ENCODE data around the gene HCRT. TPM values are rescaled to one million over a fixed set of nuclear protein-coding genes. Genes with fewer than 3 reads are reported as not detected.
A peak's percentile ranks its signal among the peaks of the same experiment; 100 is the strongest.

The HCRT gene
- total and polyA plus RNA-seq, 2 of the 4 experiments (the other 2 are of a cell fraction): not detected

DNA sequence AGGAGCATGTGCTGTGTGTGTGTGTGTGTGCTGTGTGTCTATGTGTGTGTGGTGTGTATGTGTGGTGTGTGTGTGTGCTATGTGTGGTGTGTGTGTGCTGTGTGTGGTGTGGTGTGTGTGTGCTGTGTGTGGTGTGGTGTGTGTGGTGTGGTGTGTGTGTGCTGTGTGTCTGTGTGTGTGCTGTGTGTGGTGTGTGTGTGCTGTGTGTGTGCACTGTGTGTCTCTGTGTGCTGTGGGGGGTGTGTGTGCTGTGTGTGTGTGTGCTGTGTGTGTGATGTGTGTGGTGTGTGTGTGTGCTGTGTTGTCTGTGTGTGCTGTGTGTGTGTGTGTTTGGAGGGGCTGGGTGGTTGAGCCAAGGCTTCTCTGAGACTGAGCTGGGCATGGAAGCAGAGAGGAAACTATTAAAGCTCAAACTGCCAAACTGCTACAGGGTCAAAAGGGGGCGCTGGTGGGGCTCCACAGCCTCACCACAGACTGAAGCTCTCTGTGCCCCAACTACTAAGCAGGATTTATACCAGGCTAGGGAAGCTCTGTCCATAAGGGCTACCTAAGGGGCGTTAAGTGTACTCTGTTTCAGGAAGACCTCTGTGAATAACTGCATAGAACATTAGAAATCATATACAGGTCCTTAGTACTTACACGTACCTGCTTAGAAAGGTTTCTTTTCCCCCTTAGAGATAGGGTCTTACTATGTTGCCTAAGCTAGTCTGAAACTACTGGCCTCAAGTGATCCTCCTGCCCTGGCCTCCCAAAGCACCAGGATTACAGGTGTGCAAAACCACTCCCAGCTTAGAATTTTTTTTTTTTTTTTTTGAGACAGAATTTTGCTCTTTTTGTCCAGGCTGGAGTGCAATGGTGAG, 36.9 kb upstream of the HCRT start:
- Histone ChIP-seq H4K8ac (ENCODE audit: low read depth in 2 of 2, low read length in 2 of 2) (peak overlapping the region in 1 of 2 experiments; percentile 47; a peak in 1 of 4 replicates), H3K9me1 (ENCODE audit: insufficient read depth, low read length) (no peaks in the 10 kb centered on the region), H3K79me1 (ENCODE audit: low read depth in 1 of 2, low read length in 2 of 2) (peaks cover 17 to 34% of the 10 kb centered on the region in 2 experiments), H2AFZ (replicated peaks; ENCODE audit: low read length, poor library complexity) (peak overlapping the region; percentile 21), H4K91ac (ENCODE audit: insufficient read depth, low read depth, low read length) (no peak overlapping the region; the same call in 1 of the 2 replicates), H3K36me3 (ENCODE audit: control insufficient read depth, insufficient read depth, low read length) (peaks cover 37% of the 10 kb centered on the region), H2AK5ac (ENCODE audit: low read depth, low read length) (peak overlapping the region; percentile 66; the same call in 1 of the 2 replicates), H3K27me3 (ENCODE audit: control insufficient read depth, insufficient read depth, low read length) (no peaks in the 10 kb centered on the region), H2AK9ac (replicated peaks; ENCODE audit: low read depth, low read length, poor library complexity) (peak overlapping the region; percentile 55), H3K4me1 (ENCODE audit: control insufficient read depth, insufficient read depth, low read length) (no peaks in the 10 kb centered on the region), H3K56ac (ENCODE audit: extremely low read depth, insufficient read depth, low read length) (no peak overlapping the region), H3K27ac (ENCODE audit: insufficient read depth, low read length) (no peak overlapping the region), H4K20me1 (ENCODE audit: insufficient read depth, low read length) (peaks cover 7% of the 10 kb centered on the region; the same call in 1 of the 2 replicates), H3K4ac (ENCODE audit: low read depth, low read length) (peak overlapping the region; percentile 64), H3K23ac (ENCODE audit: low read depth, low read length) (no peak overlapping the region), H3K9ac (ENCODE audit: low read depth, low read length) (no peak overlapping the region), H3K14ac (replicated peaks; ENCODE audit: low read depth, low read length) (no peak overlapping the region), H2BK20ac (ENCODE audit: low read depth, low read length) (no peak overlapping the region), H4K5ac (ENCODE audit: low read depth, low read length) (peak overlapping the region; percentile 11; the same call in 1 of the 2 replicates), H3K4me3 (ENCODE audit: insufficient read depth, low read depth, low read length) (no peak overlapping the region), H3K9me3 (ENCODE audit: control insufficient read depth, insufficient read depth, low read length) (no peaks in the 10 kb centered on the region), H3K18ac (ENCODE audit: low read depth, low read length) (no peak overlapping the region), H2BK15ac (ENCODE audit: low read depth, low read length) (no peak overlapping the region), H2BK5ac (ENCODE audit: low read depth, low read length, poor library complexity, severe bottlenecking) (peak overlapping the region; percentile 91), H2BK120ac (ENCODE audit: low read depth, low read length) (no peak overlapping the region), H3K4me2 (ENCODE audit: low read depth, low read length) (no peak overlapping the region)
- TF ChIP-seq, protein P1, sequence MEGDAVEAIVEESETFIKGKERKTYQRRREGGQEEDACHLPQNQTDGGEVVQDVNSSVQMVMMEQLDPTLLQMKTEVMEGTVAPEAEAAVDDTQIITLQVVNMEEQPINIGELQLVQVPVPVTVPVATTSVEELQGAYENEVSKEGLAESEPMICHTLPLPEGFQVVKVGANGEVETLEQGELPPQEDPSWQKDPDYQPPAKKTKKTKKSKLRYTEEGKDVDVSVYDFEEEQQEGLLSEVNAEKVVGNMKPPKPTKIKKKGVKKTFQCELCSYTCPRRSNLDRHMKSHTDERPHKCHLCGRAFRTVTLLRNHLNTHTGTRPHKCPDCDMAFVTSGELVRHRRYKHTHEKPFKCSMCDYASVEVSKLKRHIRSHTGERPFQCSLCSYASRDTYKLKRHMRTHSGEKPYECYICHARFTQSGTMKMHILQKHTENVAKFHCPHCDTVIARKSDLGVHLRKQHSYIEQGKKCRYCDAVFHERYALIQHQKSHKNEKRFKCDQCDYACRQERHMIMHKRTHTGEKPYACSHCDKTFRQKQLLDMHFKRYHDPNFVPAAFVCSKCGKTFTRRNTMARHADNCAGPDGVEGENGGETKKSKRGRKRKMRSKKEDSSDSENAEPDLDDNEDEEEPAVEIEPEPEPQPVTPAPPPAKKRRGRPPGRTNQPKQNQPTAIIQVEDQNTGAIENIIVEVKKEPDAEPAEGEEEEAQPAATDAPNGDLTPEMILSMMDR (conservative IDR thresholded peaks at IDR 0.05; ENCODE audit: low read depth, low read length): peak; percentile 77
- TF ChIP-seq SMC3 (IDR thresholded peaks at IDR 0.05; ENCODE audit: low read depth, low read length): peak; percentile 76
- TF ChIP-seq, protein P2, sequence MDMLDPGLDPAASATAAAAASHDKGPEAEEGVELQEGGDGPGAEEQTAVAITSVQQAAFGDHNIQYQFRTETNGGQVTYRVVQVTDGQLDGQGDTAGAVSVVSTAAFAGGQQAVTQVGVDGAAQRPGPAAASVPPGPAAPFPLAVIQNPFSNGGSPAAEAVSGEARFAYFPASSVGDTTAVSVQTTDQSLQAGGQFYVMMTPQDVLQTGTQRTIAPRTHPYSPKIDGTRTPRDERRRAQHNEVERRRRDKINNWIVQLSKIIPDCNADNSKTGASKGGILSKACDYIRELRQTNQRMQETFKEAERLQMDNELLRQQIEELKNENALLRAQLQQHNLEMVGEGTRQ (IDR thresholded peaks at IDR 0.05; ENCODE audit: low read depth, low read length): no peak
- peak; percentile 81 for TF ChIP-seq RAD21 (IDR thresholded peaks at IDR 0.05; ENCODE audit: low read length)
- dilution Hi-C loops (cut with HindIII; ENCODE audit: low sequenced_read_pairs, unreplicated experiment): no loop called here
- ATAC-seq (ENCODE audit: low read depth) (peak; percentile 97), DNase-seq (peak; percentile 58)
- no CpG with 5 or more reads among the region's 3 CpGs for WGBS, 2 experiments (ENCODE audit: extremely low coverage in 2 of 2, insufficient read length in 1 of 2)
- in situ Hi-C loops (cut with MboI; ENCODE audit: low sequenced_read_pairs): loop anchor here (10.0 kb wide), 1 partner anchor 303 kb away; no protein-coding TSS in a partner anchor
- ChIA-PET CTCF (interaction anchor here (0.6 to 1.3 kb wide), 10 partner anchors 8 to 305 kb away, joined by 3 to 8 read pairs (median 4); no protein-coding TSS in a partner anchor), POLR2A (ENCODE audit: unreplicated experiment) (no interaction called here)
- BruUV-seq (replicated peaks): no TSS peak
- intact Hi-C loops (cut with micrococcal nuclease): loop anchor here (2.0 to 5.0 kb wide), 3 partner anchors 55 to 305 kb away; partner anchors contain the start of gene STAT5B

Data from IMR-90 (cell line).